Endothelial cell (in vitro differentiated cells): ENCODE data around the gene FMO3. TPM values are rescaled to one million over a fixed set of nuclear protein-coding genes. Genes with fewer than 3 reads are reported as not detected.

Experiments used
- DNase-seq: peaks from one replicate; pipeline ENCODE4 v3.0.0; 2021; ENCODE audit warnings: low spot score
- H3K27ac Mint-ChIP-seq: one replicate; pipeline ENCODE4 v1.8.0; 2021; ENCODE audit warnings: mixed read lengths, inconsistent platforms; ENCODE audit not compliant: unreplicated experiment
- H3K27me3 Mint-ChIP-seq: one replicate; pipeline ENCODE4 v1.8.0; 2021; ENCODE audit warnings: mild to moderate bottlenecking, moderate library complexity, mixed read lengths, inconsistent platforms; ENCODE audit not compliant: unreplicated experiment
- H3K36me3 Mint-ChIP-seq: one replicate; pipeline ENCODE4 v1.8.0; 2021; ENCODE audit warnings: mild to moderate bottlenecking, low read depth, mixed read lengths, inconsistent platforms; ENCODE audit not compliant: unreplicated experiment
- H3K4me1 Mint-ChIP-seq: one replicate; pipeline ENCODE4 v1.8.0; 2021; ENCODE audit warnings: mild to moderate bottlenecking, mixed read lengths, inconsistent platforms; ENCODE audit not compliant: unreplicated experiment
- H3K4me3 Mint-ChIP-seq: one replicate; pipeline ENCODE4 v1.8.0; 2021; ENCODE audit warnings: mild to moderate bottlenecking, mixed read lengths, inconsistent platforms; ENCODE audit not compliant: unreplicated experiment
- H3K9me3 Mint-ChIP-seq: one replicate; pipeline ENCODE4 v1.8.0; 2021; ENCODE audit warnings: mixed read lengths, inconsistent platforms; ENCODE audit not compliant: unreplicated experiment
- CTCF ChIP-seq: fragments of 200-600 bp; sonication (generic); IDR thresholded peaks from one replicate; pipeline ENCODE4 v1.5.0; 2021; ENCODE audit warnings: antibody characterized with exemption; ENCODE audit not compliant: unreplicated experiment
- total RNA-seq: library from RNA; stranded (reverse); fragmentation: NEBNext Ultra II Directional; extraction: Animal tissue kit (Norgen Biotek cat#: 25700); gene quantifications from one replicate; pipeline ENCODE4 v1.2.1, GENCODE V29; 2021; ENCODE audit not compliant: unreplicated experiment

FMO3 gene
- total RNA-seq, 1 donor from 2014 or later = not detected

DNA sequence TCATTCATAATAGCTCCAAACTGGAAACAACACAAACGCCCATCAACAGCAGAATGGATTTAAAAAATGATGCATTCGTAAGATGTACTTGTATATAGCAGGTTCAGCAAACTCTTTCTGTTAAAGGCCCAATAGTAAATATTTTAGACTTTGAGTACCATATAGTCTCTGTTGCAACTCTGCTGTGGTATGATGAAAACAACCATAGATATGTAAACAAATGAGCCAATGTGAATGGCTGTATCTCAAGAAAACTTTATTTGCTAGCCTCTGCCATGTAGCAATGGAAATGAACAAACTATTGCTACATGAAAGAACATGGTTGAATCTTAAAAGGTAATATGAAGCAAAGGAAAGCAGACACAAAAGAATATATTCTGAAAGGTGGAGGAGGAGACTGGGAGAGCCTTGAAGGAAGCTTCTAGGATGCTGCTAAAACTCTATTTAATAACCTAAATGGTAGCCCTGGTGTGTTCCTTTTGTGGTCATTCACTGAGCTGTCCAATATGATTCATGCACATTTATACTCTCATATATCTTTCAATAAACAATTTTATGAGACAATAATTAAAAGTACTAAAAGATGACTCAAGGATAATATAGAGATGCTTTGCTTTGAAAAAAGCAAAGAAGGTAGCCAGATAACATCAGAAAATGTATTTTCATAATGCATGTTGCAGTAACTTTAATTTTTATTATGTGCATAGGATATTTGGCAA is 29.1 kb upstream of the FMO3 start:
- no peak overlapping the region for H3K4me3 Mint-ChIP-seq
- TF ChIP-seq CTCF = no peak
- H3K4me1 Mint-ChIP-seq = no peaks in the 10 kb centered on the region
- no peaks in the 10 kb centered on the region for H3K9me3 Mint-ChIP-seq
- no peaks in the 10 kb centered on the region for H3K27me3 Mint-ChIP-seq
- DNase-seq = no peak
- no peak overlapping the region for H3K27ac Mint-ChIP-seq
- no peaks in the 10 kb centered on the region for H3K36me3 Mint-ChIP-seq

DNA sequence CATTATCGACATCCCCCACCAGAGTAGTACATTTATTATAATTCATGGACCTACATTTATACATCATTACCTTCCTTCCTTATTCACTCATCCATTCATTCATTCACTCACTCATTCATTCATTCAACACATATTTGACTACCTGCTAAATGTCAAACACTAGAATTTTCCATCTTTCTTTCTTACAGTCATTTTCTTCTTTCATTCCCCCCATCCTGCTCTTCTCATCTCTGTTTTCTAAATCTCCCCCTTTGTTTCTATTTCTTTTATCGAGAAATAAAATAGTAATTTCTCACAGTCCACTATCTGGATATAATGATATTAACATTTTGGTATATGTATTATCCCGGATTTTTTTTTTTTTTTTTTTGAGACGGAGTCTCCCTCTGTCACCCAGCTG is 27.8 kb upstream of the FMO3 start:
- H3K27ac Mint-ChIP-seq = no peak overlapping the region
- H3K4me1 Mint-ChIP-seq = no peaks in the 10 kb centered on the region
- TF ChIP-seq CTCF = no peak

DNA sequence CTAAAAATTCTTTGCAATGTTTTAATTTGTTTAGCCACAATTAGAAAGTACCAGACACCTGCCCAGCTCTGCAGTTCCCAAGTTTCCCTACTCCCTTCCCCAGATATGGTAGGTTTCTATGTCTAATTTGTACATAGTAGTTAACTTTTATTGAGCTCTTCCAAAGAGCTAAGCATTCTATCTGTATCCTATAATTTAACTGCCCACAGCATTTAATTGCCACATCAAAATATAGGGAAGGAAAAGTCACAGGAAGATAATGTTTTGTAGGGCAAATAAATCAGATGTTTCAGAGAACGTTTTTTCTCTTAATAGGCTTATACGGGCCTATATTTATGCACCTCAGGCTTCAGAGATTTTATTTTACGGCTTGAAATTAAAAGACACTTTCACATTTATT is 15.7 kb upstream of the FMO3 start:
- no peak overlapping the region for H3K27ac Mint-ChIP-seq
- DNase-seq = no peak
- no peaks in the 10 kb centered on the region for H3K27me3 Mint-ChIP-seq
- H3K36me3 Mint-ChIP-seq = no peaks in the 10 kb centered on the region
- no peaks in the 10 kb centered on the region for H3K4me1 Mint-ChIP-seq
- H3K9me3 Mint-ChIP-seq = no peaks in the 10 kb centered on the region
- no peak for TF ChIP-seq CTCF
- no peak overlapping the region for H3K4me3 Mint-ChIP-seq

More for the DNA sequence above, 27.8 kb upstream of the FMO3 start:
- H3K4me3 Mint-ChIP-seq = no peak overlapping the region
- no peaks in the 10 kb centered on the region for H3K27me3 Mint-ChIP-seq
- no peaks in the 10 kb centered on the region for H3K9me3 Mint-ChIP-seq
- no peaks in the 10 kb centered on the region for H3K36me3 Mint-ChIP-seq
- DNase-seq = no peak

DNA sequence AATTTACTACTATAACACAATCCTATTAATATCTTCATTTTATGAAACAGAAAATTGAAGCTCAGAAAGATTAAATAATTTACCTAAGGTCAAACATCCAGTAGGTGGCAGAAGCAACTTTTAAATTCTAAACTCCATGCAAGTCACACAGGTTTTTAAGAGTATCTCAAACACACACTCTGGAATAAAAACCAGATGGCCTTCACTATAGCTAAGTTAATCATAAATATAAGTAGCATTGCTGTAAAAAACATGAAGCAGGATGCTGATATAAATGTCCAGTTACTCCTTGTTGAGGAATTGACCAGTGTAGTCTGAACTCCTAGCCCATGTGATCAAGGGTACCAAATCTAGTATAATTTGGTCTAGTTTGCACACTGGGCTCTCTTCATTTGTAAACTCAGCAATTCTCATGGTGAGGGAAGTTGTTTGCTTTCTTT is 9.4 kb upstream of the FMO3 start:
- no peaks in the 10 kb centered on the region for H3K4me1 Mint-ChIP-seq
- no peak overlapping the region for H3K27ac Mint-ChIP-seq
- DNase-seq = no peak
- H3K36me3 Mint-ChIP-seq = no peaks in the 10 kb centered on the region
- H3K4me3 Mint-ChIP-seq = no peak overlapping the region
- no peaks in the 10 kb centered on the region for H3K9me3 Mint-ChIP-seq
- TF ChIP-seq CTCF = peak; percentile 38
- H3K27me3 Mint-ChIP-seq = no peaks in the 10 kb centered on the region

DNA sequence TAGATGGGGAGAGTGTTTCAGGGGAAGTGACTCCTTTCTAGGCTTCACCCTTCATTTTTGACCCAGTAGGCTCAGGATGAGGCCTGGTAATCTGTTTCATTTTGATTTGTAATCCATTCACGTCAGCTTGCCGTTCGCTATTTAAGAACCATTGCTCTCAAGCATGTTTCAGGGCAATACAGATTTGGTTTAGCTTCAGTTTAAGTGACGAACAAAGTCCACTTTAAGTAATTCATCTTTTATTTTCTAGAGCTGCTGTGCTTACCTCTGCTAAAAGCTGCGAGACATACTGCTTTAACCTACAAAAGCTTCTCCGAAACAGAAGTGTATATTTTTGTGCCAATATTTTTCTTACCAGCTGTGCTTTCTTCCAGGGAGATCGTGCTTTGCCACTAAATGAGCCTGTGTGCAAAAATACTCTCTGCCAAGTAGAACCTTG is 8.9 kb upstream of the FMO3 start:
- no peaks in the 10 kb centered on the region for H3K4me1 Mint-ChIP-seq
- H3K27ac Mint-ChIP-seq = no peak overlapping the region
- H3K27me3 Mint-ChIP-seq = no peaks in the 10 kb centered on the region
- H3K9me3 Mint-ChIP-seq = no peaks in the 10 kb centered on the region
- TF ChIP-seq CTCF = peak; percentile 4
- no peak overlapping the region for H3K4me3 Mint-ChIP-seq
- no peak for DNase-seq
- no peaks in the 10 kb centered on the region for H3K36me3 Mint-ChIP-seq
